Cerebellar cortex (tissue), 1 donor: Measurements from ENCODE around the gene POU2AF3.

Experiments used
- DNase-seq: peaks from one replicate; pipeline ENCODE4 v3.0.0-alpha.2; 2015; ENCODE audit warnings: low spot score

POU2AF3 gene

DNA sequence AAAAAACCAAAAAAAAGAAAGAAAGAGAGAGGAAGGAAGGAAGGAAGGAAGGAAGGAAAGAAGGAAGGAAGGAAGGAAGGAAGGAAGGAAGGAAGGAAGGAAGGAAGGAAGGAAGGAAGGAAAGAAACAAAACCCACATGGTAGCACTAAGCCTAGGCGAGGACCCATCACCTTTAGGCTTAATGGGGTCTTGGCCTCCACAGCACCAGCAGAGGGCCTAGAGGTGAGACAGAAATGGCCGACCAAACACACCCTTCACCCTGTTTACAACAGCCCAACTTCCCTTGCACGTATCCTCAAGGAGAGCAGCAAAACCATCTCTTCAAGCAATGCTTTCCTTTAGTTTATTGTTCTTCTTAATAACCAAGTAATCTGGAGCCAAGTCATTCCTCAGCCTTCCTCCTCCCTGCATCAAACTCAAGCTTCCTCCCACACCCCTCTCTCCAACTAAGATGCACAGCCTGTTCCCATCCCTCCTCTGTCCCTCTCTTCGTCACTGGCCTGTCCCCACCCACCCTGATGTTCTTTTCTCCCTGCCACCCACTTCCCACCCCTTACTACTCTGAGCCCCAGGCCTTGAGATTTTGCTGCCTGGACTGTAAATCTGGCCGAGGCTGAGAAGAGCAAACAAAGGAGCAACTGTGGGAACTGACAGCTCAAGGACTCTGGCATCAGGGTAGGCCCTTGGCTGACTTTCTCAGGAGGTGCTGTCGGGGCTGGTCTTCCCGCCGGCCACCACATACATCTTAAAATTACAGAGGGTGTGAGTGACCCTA is 54.8 kb downstream of the POU2AF3 start:
- DNase-seq = no peak

DNA sequence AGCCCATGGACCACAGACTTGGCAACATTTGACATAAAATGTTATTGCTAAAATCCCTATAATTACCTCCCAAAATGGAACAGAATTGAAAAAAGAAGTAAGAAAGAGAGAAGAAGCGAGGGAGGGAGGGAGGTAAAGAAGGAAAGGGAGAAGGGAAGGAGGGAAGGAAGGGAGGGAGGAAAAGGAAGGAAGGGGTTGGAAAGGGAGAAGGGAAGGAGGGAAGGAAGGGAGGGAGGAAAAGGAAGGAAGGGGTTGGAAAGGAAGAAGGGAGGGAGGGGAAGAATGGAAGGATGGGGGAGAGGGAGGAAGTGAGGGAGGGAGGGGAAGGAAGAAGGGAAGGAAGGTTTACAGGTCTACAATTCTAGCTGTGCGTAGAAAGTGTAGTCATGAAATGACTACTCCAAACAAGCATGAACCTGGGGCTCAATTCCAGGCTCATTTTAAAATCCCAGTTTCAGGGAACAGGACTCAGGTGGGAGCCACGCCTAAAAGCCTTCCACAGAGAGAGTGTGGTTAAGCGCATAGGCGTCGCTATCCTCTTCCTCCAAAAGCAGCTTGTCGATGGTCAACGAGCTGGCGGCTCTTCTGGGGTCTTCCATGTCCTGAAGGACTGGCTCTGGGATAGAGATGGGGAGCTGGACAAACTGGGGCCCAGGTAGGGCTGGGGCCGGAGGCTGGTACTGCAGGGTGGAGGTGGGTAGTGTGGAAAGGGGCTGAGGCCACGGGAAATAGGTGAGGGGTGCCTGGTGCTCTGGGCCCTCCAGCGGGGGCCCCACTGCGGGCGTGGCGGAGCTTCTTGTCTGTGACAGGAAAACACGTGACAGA is 55.6 kb downstream of the POU2AF3 start:
- DNase-seq = no peak

DNA sequence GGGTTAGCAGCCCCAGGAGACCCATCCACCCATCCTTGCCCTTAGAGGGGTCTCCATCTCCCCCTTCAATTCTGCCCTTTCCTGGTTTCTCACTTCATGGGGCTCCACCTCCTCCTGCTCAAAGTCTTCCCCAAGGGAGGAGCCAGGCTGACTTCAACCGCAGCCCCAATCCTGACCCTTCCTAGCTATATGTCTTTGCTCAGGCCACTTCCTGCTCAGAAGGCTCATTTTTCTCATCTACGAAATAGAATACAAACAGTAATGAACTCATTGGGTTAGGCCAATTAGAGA is 56.2 kb downstream of the POU2AF3 start:
- no peak for DNase-seq

DNA sequence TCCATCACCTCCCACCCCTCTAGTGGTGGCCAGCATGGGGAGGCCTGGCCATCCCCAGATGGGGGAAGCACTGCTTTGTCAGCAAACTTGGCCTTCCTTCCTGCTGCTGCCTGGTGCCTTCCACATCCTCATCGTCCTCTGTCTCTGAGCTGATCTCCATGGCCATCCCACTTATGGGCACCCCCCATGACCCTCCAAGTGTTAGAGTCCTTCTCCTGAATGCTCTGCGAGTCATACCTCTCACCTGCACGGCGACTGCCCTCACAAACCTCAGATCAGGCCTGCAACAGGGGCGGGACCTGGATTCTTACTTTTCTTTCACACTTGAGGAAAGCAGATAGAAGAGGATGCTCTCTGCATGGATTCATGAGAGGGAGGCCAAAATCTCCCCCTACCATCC is 56.8 kb downstream of the POU2AF3 start:
- no peak for DNase-seq

DNA sequence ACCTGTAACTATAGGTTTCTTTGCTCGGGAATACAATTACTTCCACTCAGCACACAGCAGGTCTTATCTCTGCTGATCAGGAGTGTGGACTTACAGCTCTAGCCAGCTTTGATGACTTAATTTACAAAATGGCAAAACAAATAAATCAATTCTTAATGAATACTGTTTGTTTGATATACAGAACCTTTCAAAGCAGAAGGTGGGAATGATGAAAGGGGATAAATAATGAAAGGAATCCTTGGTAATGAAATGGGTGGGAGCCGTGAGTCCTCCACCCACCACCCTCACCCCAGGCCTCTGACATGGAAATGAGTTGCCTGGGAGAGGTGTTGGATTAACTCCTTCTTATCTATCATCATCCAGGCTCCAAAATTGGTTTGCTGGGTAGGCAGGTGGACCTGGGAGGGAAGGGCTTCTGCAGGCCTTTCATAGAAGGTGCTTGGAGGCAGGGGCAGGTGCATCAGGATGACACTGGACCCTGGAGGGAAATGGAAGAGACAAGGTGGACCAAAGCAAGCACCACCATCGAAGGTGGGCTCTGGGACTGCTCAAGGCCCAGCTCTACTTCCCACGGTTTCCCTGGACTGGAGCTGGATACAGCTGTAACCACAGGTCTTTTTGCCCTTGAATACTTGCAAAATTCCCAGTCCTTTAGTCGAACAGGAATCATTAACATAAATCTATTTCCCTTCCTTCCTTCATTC is 57.8 kb downstream of the POU2AF3 start:
- DNase-seq = no peak

DNA sequence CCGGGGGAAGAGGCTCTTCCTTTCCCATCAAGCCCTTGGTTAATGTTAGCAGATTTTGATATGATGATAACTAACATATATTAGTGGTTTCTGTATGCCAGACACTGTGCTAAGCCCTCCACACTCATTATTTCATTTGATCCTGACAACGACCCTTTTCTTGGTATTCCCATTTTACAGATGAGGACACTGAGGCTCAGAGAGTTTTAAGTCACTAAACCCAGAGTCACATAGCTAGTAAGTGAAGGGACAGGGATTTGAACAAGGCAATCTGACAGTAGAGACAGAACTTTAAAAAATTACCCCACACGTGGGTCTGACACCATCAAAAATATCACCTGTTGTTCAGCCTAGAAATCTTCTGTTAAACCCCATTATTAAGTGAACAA is 58.3 kb downstream of the POU2AF3 start:
- no peak for DNase-seq

DNA sequence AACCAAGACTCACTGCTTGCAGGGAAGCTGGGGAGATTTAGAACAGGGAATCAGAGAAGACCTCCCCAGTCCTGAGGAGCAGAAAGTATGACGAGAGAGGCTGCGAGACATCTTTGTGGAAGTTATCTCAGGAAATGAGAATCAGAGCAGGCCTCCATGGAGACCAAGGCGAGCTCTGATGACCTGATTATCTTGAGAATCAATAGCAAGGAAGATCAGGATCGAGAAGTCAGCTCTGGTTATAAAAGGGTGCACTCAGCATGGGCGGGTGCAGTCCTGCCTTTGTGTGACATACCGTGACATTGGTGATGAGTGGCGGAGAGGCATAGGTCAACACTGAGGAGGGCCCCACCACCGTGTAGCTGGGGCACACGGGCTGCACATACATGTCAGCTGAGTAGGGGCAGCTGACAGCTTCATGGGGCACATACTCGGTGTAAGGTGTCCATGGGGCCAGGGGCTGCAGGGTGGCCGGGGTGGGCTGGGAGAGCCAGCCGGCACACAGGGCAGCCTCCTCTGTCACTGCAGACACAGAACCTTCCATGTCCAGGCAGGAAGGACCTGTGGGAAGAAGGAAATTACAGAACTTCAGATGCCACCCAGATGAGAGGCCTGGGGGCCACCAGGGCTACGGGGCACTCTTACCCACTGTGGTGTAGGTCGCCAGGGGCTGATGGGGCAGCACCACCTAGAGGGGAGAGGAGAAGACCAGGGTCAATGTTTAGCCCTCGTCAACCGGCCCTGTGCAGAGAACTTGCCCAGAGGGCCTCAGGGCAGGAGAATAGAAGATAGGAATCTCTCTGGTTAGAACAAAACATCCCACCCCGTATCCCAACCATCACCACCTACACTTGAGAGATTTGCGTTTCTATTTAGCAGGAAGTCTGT is 59.0 kb downstream of the POU2AF3 start:
- no peak for DNase-seq
